SHP77 (cell line): ENCODE data around the gene LRRC42.

ENCODE experiments used
- DNase-seq, 2 experiments: peaks; one replicate each; lab custom pipeline; 2025; lab: John Stamatoyannopoulos, UW

The LRRC42 gene

DNA sequence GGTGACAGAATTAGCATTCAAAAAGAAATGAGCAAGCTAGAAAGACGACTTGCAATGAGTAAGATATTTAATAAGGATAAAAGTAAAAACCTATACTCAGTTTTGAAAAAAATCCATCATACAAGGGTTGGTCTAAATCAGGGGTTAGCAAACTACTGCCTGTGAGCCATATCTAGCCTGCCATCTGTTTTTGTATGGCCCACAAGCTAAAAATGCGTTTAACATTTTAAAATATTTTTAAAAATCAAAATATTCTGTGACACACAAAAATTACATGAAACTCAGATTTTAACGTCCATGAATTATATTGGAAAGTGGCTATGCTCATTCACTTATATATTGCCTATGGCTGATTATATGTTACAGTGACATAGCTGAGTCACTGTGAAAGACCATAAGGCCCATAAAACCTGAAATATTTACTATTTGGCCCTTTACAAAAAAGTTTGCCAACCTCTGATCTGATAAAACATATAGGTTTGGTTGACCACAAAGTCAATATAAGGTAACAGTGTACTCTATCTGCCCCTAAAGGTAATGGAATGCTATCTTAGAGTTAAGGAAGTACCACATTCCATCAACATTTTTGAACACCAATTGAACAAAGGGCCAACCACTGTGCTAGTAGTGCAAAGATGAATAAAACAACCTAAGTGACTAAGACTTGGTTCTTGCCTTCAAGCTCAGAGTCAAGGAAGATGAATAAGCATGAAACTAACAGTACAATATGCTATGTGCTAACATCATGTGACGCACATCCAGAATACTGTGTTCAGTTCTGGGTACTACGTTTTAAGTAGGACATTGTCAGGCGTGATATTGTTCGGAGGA, 3.8 kb upstream of the LRRC42 start:
- DNase-seq: no peak

- no peak for DNase-seq
Measured at GRCh38 chr1:53943090-53943489, 3.1 kb upstream of the LRRC42 start.

DNA sequence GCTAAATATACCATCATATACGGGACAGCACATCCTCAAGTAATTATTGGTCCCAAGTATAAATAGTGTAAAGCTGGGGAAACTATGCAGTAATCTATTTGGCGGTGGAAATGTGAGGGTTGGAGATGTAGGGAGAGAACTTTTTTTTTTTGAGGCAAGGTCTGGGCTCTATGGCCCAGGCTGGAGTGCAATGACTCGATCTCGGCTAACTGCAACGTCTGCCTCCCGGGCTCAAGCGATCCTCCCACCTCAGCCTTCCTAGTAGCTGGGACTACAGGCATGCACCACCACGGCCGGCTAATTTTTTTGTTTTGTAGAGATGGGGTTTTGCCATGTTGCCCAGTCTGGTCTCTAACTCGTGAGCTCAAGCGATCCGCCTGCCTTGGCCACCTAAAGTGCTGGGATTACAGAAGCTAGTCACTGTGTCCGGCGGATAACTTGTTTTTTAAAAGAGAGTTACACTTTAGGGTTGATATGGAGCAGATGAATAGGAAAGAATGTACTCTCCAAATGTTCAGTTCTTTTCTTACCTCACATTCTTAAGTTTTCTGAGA, 2.6 kb upstream of the LRRC42 start:
- DNase-seq: no peak

- DNase-seq: no peak
Measured at GRCh38 chr1:53944469-53945182, 1.5 kb upstream of the LRRC42 start.

GRCh38 chr1:53945183-53945432, 1.0 kb upstream of the LRRC42 start:
- DNase-seq: no peak

GRCh38 chr1:53945433-53946251, 508 bp upstream of the LRRC42 start, which contains the start of gene IFT25:
TSS of gene IFT25 (minus strand) at chr1:53945699. CDS start at chr1:53940082, 5,617 bp downstream.
- DNase-seq: peak; percentile 86 to 89

DNA sequence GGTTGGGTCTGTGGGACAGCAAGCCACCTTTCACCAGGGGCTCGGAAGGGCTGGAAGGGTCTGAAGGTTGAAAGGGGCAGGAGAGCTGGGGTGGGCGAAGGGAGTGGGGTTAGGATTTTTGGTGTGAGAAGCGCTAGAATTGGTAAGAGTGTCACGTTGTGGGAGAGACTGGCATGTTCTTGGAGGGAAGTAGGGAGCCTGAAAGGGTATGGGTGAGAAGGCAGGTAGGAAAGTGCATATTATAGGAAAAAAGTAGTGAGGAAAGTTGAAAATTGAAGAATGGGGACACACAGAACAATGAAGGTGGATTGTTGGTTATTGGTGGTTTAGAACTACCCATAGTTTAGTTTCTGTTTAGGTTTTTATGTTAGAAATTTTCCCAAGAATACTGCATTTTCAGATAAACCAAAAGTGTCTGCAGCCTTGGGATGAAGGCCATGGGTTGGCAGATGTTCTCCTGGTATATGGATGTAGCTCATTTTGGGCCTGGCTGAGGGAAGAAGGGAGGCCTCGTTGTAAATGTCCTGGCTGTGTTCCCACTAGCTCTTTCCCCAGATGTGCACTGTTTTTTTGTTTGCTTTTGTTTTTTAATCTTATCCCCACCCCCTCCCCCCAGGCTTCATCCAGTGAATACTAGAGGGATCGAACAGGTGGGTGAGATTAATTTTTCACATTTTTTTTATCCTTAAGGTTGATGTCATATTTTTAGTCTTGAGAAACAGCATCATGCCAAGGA, 1.2 kb downstream of the LRRC42 start:
- no peak for DNase-seq

GRCh38 chr1:53948291-53948690, 2.1 kb downstream of the LRRC42 start:
- no peak for DNase-seq

- peak; percentile 56 to 67 for DNase-seq
Measured at GRCh38 chr1:53949023-53949990, 3.2 kb downstream of the LRRC42 start.

- no peak for DNase-seq
Measured at GRCh38 chr1:53951697-53952096, 5.5 kb downstream of the LRRC42 start.

DNA sequence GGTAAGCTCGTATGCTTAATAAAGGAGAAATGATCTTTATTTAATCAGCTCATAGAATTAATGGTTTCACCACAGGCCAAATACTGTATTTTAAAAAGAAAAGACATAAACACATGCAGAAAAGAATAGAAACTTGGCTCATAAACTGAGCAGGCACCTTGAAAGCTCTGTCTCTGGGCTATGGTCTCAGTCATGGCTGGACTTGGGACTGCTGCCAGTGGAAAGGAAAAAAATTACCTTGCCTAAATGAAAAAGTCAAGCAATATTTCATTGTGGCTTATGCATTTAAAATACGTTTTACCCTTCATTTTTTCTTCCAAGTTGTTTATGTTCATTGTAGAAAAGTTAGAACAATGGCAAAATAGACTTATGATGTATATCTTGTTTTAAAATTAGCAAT, 8.0 kb downstream of the LRRC42 start:
- no peak for DNase-seq

- peak; percentile 88 to 93 for DNase-seq
Measured at GRCh38 chr1:53956308-53957168, 10.4 kb downstream of the LRRC42 start.

- peak; percentile 61 to 71 for DNase-seq
Measured at GRCh38 chr1:53957194-53957818, 11.2 kb downstream of the LRRC42 start.

GRCh38 chr1:53959664-53960250, 13.6 kb downstream of the LRRC42 start:
- DNase-seq: peak in 1 of 2 experiments; percentile 17

GRCh38 chr1:53962395-53962794, 16.2 kb downstream of the LRRC42 start:
- DNase-seq: no peak

DNA sequence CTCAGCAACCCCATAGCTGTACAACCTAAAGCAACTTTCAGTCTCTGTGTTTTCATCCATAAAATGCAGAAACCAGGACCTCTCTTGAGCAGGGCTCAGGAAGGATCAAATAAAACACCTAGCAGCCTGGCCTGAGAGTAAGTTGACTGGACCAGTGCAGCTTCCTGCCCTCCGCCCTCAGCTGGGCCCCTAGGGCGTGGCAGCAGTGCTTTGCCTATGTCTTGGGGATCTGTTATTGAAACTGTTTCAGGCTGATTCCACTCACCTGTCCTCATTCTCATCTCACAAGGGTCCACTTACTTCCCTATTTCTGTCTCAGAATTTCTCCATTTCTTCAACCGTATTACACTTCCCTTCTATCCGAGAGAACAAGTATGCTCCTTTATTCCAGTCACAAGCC, 17.3 kb downstream of the LRRC42 start:
- DNase-seq: no peak

DNA sequence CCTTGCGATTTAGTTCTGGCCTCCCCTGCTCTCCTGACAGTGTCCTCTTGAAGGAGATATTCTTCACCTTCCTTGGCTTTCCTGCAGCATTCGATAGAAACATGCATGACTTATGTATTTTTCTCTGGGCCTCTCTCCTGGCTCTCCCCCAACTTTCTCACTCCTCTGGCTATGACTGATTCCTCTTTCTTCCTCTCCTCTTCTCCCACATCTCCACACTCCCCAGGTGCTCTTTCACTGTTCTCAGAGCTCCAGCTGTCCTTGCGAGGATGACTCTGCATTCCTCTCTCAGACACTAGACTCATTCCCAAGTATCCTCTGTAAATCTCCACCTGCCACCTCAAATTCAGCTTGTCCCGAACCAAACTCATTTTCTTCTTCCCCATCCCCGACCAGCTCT, 18.0 kb downstream of the LRRC42 start:
- DNase-seq: no peak

DNA sequence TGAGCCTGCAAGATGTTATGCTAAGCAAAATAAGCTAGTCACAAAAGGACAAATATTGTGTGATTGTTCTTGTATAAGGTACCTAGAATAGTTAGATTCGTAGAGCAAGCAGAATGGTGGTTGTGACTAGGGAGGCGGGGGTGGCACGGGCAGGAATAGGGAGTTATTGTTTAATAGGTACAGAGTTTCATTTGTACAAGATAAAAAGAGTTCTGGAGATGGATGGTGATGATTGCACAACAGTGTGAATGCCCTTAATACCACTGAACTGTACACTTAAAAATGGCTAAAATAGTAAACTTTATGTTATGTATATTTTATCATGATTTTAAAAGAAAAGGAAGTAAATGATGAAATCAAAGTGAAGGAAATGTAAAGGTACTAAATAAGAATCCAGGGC, 20.6 kb downstream of the LRRC42 start:
- no peak for DNase-seq
